Loucy (cell line): ENCODE measurements around the gene GRPEL2.

Source experiments
- H2AFZ ChIP-seq: fragments of 200-600 bp; sonication (generic); 2 replicates; pipeline ENCODE4 v1.6.0; 2016; ENCODE audit warnings: antibody characterized with exemption, mild to moderate bottlenecking, low read length, moderate library complexity
- H3F3A ChIP-seq: fragments of 200-600 bp; 2 replicates; pipeline ENCODE4 v1.6.0; 2016; ENCODE audit warnings: antibody characterized with exemption, low read depth, mild to moderate bottlenecking
- H3K27me3 ChIP-seq: fragments of 200-600 bp; sonication (generic); 2 replicates; pipeline ENCODE4 v1.6.1; 2014; ENCODE audit warnings: low read length, mild to moderate bottlenecking; ENCODE audit not compliant: insufficient read depth, poor library complexity, severe bottlenecking
- H3K36me3 ChIP-seq: fragments of 200-600 bp; sonication (generic); 2 replicates; pipeline ENCODE4 v1.6.1; 2016; ENCODE audit warnings: low read length; ENCODE audit not compliant: insufficient read depth
- H3K4me1 ChIP-seq: fragments of 200-600 bp; sonication (generic); 2 replicates; pipeline ENCODE4 v1.5.1; 2014; ENCODE audit warnings: low read length, mild to moderate bottlenecking; ENCODE audit not compliant: insufficient read depth, poor library complexity, severe bottlenecking
- H3K4me2 ChIP-seq: fragments of 200-600 bp; sonication (generic); 2 replicates; pipeline ENCODE4 v1.6.0; 2014; ENCODE audit warnings: antibody characterized with exemption, low read length, low read depth, mild to moderate bottlenecking; ENCODE audit not compliant: poor library complexity, severe bottlenecking
- H3K4me3 ChIP-seq: fragments of 200-600 bp; sonication (generic); 2 replicates; pipeline ENCODE4 v1.5.1; 2014; ENCODE audit warnings: low read length, mild to moderate bottlenecking, mixed read lengths; ENCODE audit not compliant: poor library complexity, severe bottlenecking
- H3K79me2 ChIP-seq: fragments of 200-600 bp; sonication (generic); 2 replicates; pipeline ENCODE4 v1.6.1; 2014; ENCODE audit warnings: low read length; ENCODE audit not compliant: insufficient read depth
- H3K9ac ChIP-seq: fragments of 200-600 bp; sonication (generic); 2 replicates; pipeline ENCODE4 v1.6.0; 2014; ENCODE audit warnings: mild to moderate bottlenecking, low read depth, low read length, moderate library complexity; ENCODE audit not compliant: poor library complexity, severe bottlenecking
- H3K9me2 ChIP-seq: fragments of 200-600 bp; sonication (generic); replicated peaks from 2 replicates; pipeline ENCODE4 v1.6.1; 2016; ENCODE audit warnings: low read depth, low read length, mixed read lengths
- H3K9me3 ChIP-seq: fragments of 200-600 bp; sonication (generic); 2 replicates; pipeline ENCODE4 v1.6.1; 2014; ENCODE audit warnings: mild to moderate bottlenecking, antibody characterized with exemption, low read length, low read depth; ENCODE audit not compliant: insufficient read depth
- H4K20me1 ChIP-seq: fragments of 200-600 bp; sonication (generic); 2 replicates; pipeline ENCODE4 v1.6.0; 2014; ENCODE audit warnings: antibody characterized with exemption, low read length, mild to moderate bottlenecking; ENCODE audit not compliant: insufficient read depth, poor library complexity, severe bottlenecking
- EZH2phosphoT487 ChIP-seq: fragments of 200-600 bp; IDR thresholded peaks from 2 replicates; pipeline ENCODE4 v1.6.1; 2018; ENCODE audit warnings: antibody characterized with exemption, mild to moderate bottlenecking, moderate library complexity, borderline replicate concordance
- TF ChIP-seq, protein P1 (sequence below): fragments of 200-600 bp; sonication (generic); conservative IDR thresholded peaks from 2 replicates; pipeline ENCODE4 v1.5.1; 2014; ENCODE audit warnings: mild to moderate bottlenecking, antibody characterized with exemption, low read length

GRPEL2 gene

GRCh38 chr5:149379177-149379761, 34.0 kb downstream of the GRPEL2 start, which contains the start of gene IL17B:
TSS of gene IL17B (minus strand) at chr5:149379292. CDS start at chr5:149379225, 67 bp downstream.
- TF ChIP-seq, protein P1, sequence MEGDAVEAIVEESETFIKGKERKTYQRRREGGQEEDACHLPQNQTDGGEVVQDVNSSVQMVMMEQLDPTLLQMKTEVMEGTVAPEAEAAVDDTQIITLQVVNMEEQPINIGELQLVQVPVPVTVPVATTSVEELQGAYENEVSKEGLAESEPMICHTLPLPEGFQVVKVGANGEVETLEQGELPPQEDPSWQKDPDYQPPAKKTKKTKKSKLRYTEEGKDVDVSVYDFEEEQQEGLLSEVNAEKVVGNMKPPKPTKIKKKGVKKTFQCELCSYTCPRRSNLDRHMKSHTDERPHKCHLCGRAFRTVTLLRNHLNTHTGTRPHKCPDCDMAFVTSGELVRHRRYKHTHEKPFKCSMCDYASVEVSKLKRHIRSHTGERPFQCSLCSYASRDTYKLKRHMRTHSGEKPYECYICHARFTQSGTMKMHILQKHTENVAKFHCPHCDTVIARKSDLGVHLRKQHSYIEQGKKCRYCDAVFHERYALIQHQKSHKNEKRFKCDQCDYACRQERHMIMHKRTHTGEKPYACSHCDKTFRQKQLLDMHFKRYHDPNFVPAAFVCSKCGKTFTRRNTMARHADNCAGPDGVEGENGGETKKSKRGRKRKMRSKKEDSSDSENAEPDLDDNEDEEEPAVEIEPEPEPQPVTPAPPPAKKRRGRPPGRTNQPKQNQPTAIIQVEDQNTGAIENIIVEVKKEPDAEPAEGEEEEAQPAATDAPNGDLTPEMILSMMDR: no peak
- no peak for TF ChIP-seq EZH2phosphoT487
- Histone ChIP-seq H3K27me3 (no peaks in the 10 kb centered on the region), H3K9ac (no peak within 1 kb of the TSS), H3K4me2 (no peak within 1 kb of the TSS), H3K4me3 (no peak within 1 kb of the TSS), H3K9me2 (no peaks in the 10 kb centered on the region), H3K9me3 (no peaks in the 10 kb centered on the region), H3F3A (no peaks in the 10 kb centered on the region), H3K36me3 (no peaks in the 10 kb centered on the region), H3K4me1 (peaks cover 3% of the 10 kb centered on the region), H3K79me2 (no peaks in the 10 kb centered on the region), H4K20me1 (no peaks in the 10 kb centered on the region), H2AFZ (no peak within 1 kb of the TSS)

- H3K79me2 ChIP-seq: no peaks in the 10 kb centered on the region
- no peaks in the 10 kb centered on the region for H3F3A ChIP-seq
- H2AFZ ChIP-seq: no peak overlapping the region
- TF ChIP-seq, protein P1: no peak
- no peak for TF ChIP-seq EZH2phosphoT487
- H3K36me3 ChIP-seq: no peaks in the 10 kb centered on the region
- no peaks in the 10 kb centered on the region for H4K20me1 ChIP-seq
- H3K4me2 ChIP-seq: no peak overlapping the region
- no peak overlapping the region for H3K9ac ChIP-seq
- no peak overlapping the region for H3K4me3 ChIP-seq
- H3K9me2 ChIP-seq: no peaks in the 10 kb centered on the region
- H3K9me3 ChIP-seq: no peaks in the 10 kb centered on the region
- no peaks in the 10 kb centered on the region for H3K27me3 ChIP-seq
- H3K4me1 ChIP-seq: peaks cover 3% of the 10 kb centered on the region
These were observed 34.6 kb downstream of the GRPEL2 start for GRCh38 chr5:149379818-149380374.

GRCh38 chr5:149380466-149381121, 35.3 kb downstream of the GRPEL2 start:
- H4K20me1 ChIP-seq: no peaks in the 10 kb centered on the region
- no peak overlapping the region for H3K4me3 ChIP-seq
- no peaks in the 10 kb centered on the region for H3F3A ChIP-seq
- no peaks in the 10 kb centered on the region for H3K9me3 ChIP-seq
- no peaks in the 10 kb centered on the region for H3K9me2 ChIP-seq
- no peak overlapping the region for H2AFZ ChIP-seq
- H3K4me2 ChIP-seq: no peak overlapping the region
- H3K4me1 ChIP-seq: peaks cover 3% of the 10 kb centered on the region
- H3K9ac ChIP-seq: no peak overlapping the region
- H3K36me3 ChIP-seq: no peaks in the 10 kb centered on the region
- no peaks in the 10 kb centered on the region for H3K27me3 ChIP-seq
- TF ChIP-seq, protein P1: no peak
- no peak for TF ChIP-seq EZH2phosphoT487
- H3K79me2 ChIP-seq: no peaks in the 10 kb centered on the region
